GM12878 (cell line): Measurements from ENCODE around the gene POMT2.

Experiments used
- EZH2 ChIP-seq: IDR thresholded peaks from 2 replicates; pipeline ENCODE4 v1.6.1; 2012; ENCODE audit warnings: low read depth, mild to moderate bottlenecking, control low read depth, inconsistent platforms, low read length, borderline replicate concordance; ENCODE audit not compliant: control insufficient read depth
- GABPA ChIP-seq: IDR thresholded peaks from 2 replicates; pipeline ENCODE4 v1.6.1; 2014; ENCODE audit warnings: antibody characterized with exemption, low read depth, mild to moderate bottlenecking, inconsistent platforms
- IRF4 ChIP-seq: IDR thresholded peaks from 2 replicates; pipeline ENCODE4 v1.6.1; 2011; ENCODE audit warnings: low read depth, low read length
- SMAD5 ChIP-seq: IDR thresholded peaks from 2 replicates; pipeline ENCODE4 v1.6.1; 2016; ENCODE audit warnings: antibody characterized with exemption, low read depth
- TARDBP ChIP-seq: IDR thresholded peaks from 2 replicates; pipeline ENCODE4 v1.6.1; 2016; ENCODE audit warnings: borderline replicate concordance
- TF ChIP-seq, protein P1 (sequence below), 3 experiments: IDR thresholded peaks in 2 of 3; conservative IDR thresholded peaks in 1 of 3; 2 replicates each; pipeline ENCODE4 v1.5.1; 2011; ENCODE audit warnings: low read depth in 3 of 3, low read length in 3 of 3, mild to moderate bottlenecking in 3 of 3, control low read depth in 2 of 3, moderate library complexity in 2 of 3, inconsistent platforms in 1 of 3, mixed read lengths in 1 of 3; ENCODE audit not compliant: control insufficient read depth in 2 of 3, insufficient read depth in 1 of 3; ENCODE audit errors: extremely low read depth in 1 of 3

GRCh38 chr14:77319422-77319821 is 1.3 kb downstream of the POMT2 start:
- TF ChIP-seq GABPA (no peak), SMAD5 (no peak), EZH2 (no peak), IRF4 (no peak), TARDBP (no peak)
- TF ChIP-seq, protein P1, sequence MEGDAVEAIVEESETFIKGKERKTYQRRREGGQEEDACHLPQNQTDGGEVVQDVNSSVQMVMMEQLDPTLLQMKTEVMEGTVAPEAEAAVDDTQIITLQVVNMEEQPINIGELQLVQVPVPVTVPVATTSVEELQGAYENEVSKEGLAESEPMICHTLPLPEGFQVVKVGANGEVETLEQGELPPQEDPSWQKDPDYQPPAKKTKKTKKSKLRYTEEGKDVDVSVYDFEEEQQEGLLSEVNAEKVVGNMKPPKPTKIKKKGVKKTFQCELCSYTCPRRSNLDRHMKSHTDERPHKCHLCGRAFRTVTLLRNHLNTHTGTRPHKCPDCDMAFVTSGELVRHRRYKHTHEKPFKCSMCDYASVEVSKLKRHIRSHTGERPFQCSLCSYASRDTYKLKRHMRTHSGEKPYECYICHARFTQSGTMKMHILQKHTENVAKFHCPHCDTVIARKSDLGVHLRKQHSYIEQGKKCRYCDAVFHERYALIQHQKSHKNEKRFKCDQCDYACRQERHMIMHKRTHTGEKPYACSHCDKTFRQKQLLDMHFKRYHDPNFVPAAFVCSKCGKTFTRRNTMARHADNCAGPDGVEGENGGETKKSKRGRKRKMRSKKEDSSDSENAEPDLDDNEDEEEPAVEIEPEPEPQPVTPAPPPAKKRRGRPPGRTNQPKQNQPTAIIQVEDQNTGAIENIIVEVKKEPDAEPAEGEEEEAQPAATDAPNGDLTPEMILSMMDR (IDR thresholded peaks at IDR 0.05 in 2 of 3, conservative IDR thresholded peaks at IDR 0.05 in 1 of 3; ENCODE audit: control insufficient read depth in 2 of 3, extremely low read depth in 1 of 3, insufficient read depth in 1 of 3, low read depth in 3 of 3, low read length in 3 of 3): no peak
